GM12874 (cell line): ENCODE measurements around the gene PAPPA.

ENCODE experiments used
- CTCF ChIP-seq: IDR thresholded peaks from 2 replicates; pipeline ENCODE4 v1.5.1; 2011; ENCODE audit warnings: low read depth, mild to moderate bottlenecking, control low read depth, low read length, moderate library complexity; ENCODE audit not compliant: insufficient read depth

Gene PAPPA

DNA sequence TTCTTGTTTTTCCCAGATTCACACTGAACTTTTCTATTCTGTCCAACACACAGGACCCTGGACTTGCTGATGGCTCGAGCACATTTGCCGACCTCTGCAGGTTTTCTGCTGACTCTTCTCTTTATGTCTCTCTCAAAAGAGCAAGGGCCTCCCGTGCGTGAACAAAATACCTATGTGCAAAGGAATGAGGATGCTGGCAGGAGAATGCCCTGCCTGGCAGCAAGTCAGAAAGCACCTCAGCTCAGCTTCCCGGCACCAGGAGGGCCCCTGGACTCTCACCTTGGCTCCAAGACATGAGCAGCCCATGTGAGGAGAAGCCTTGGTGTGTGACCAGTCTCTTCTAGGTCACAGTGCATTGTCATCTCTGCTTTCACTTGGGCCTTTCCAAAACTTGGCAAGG lies 36.1 kb downstream of the PAPPA start:
- no peak for TF ChIP-seq CTCF

DNA sequence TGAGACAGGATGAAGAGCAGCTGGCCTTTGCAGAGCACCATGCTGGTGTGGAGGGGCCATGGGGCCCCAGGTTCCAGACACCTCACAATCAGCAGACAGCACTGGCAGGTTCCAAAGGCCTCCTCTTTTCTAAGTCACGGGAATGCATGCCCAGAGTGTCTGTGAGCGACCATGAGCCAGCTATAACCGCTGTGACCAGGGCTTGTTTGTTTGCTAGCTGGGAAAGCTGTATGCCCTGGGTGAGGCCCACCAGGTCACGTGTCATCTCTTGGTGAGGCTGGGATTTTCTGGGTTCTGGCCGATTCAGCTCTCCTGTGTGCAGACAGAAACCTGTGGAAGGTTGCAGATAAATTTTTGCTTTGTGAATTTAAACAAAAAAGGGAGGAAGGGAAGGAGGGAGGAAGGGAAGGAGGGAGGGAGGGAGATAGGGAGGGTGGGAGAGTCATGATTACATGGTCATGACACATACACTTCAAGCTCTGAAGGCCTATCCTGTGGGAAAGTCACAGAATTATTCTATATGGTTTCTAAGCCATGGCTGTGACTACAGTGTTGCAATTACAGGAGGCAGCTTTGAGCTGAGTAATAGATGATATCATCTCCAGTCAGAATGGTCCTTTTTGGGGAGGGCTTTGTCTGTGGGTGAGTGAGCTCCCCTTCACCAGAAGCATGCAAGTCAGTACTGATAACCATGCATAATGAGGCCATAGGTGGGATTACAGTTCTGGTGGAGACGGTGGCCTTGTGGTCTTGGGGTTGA lies 37.2 kb downstream of the PAPPA start:
- no peak for TF ChIP-seq CTCF

DNA sequence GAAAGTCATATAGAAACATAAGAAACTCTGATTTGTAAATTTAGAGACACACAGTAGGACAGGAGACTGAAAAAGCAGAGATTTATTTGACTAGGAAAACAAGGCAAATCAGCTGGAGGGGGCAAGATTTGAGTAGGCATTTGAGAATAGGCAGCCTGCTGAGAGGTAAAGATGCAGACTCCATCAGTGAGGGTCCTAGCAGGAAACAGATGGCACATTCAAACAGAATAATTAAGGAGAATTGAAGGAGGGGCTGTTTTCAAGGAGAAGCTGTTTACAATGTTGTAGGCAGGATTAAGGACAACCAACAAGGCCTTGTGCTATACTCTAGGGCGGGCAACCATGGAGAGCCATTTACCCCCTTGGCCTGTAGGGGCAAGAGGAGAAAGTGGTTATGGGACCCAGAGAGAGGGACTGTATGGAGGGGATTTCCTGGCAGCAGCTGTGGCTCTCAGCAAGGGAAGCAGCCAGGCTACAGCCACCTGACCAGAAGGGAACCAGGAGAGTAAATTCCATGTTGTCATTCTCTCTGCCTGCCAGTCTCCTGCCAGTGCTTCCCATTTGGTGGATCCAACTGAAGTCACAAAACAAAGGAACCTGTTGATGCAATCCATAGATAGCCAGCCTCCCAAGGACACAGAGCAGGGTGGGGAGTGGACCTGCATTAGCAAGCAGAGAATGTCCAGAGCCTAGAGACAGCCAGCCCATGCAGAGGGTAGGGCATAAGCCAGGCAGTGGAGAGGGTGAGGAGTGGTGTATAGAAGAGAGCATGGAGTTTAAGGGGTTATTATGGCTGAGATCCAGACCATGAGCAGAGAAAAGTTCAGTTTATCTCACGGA lies 38.2 kb downstream of the PAPPA start:
- no peak for TF ChIP-seq CTCF

DNA sequence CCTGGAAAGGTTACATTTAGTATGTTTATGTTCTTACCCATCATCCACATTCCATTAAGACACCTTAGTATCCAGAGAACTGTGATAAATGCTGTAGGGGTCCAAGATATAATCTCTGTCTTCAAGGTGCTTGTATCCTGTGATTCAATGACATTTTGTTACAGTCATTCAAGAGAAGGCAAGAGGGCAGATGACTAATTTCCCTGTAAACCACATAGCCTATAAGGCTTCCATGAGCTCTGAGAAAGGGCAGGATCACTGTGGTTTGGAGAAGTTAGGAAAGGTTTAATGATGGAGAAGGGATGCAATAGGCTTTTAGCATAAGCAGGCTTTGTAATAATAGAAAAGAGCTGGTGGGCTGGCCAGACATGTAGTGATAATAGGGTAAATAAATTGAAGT lies 40.0 kb downstream of the PAPPA start:
- TF ChIP-seq CTCF: no peak

- no peak for TF ChIP-seq CTCF
Observed at GRCh38 chr9:116196806-116197205, 43.2 kb downstream of the PAPPA start.

GRCh38 chr9:116198344-116198743 lies 44.8 kb downstream of the PAPPA start:
- no peak for TF ChIP-seq CTCF

GRCh38 chr9:116202219-116202912 lies 48.8 kb downstream of the PAPPA start:
- TF ChIP-seq CTCF: no peak
